Measurements from ENCODE around the gene RASGRP3.
"Not testable (repeated sequence)": the region's sequence is repeated elsewhere in the genome, so short reads cannot be mapped to it uniquely, and the experiment has no call there.

The RASGRP3 gene

DNA sequence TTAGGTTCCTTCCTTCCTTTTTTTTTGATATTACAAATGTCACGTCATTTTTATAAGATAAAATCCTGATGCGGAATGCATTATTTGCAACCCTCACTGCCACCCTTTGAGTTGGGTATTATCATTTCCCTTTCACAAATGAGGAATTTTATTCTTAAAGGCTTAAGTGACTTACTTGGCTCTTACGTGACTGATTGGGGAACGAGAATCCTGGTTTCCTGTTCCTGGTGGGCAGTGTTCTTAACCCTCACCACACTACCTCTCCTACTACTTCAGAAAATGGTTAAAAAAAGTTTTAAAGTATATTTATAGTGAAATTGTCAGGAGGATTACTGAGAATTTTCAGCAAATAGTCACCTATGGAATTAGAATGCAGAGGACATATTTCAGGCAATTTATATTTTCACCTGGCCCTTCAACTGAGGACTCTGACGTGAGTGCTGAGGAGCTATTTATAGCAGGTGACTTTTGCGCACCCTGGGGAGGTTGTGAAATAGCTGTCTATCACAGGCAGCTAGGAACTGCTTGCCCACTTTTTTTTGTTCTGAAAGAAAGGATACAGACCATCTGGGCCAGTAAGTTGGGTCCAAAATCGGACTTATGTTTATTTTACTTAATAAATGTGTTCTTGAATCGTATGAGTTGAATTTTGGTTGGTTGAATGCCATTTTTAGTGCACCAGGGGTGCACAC is 18.7 kb upstream of the RASGRP3 start:
- peak; percentile 27 to 40 (median 36) for DNase-seq

GRCh38 chr2:33458248-33458819 is 18.1 kb upstream of the RASGRP3 start:
- no peak for DNase-seq

GRCh38 chr2:33459745-33460144 is 16.7 kb upstream of the RASGRP3 start:
- no peak for DNase-seq

- DNase-seq: not testable (repeated sequence)
Measured at GRCh38 chr2:33462512-33462911, 13.9 kb upstream of the RASGRP3 start.

DNA sequence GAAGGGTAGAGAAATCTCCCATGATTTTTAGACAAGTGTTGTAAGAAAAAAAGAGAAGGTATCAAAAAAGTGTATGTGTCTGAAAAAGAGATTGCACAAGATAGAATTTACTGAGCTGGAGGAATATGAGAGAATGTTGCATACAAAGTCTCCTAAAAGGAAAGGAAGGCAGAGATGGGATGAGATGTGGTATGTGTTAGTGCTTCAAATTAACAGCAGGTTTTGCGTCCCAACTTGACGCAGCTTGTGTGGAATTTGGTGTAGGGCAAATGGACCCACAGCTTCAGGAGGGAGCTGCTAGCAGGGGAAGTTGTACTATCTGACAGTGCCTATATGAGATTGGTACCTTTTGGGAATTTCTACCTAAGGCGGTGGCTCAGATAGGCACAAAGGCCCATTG is 9.0 kb upstream of the RASGRP3 start:
- no peak for DNase-seq

DNA sequence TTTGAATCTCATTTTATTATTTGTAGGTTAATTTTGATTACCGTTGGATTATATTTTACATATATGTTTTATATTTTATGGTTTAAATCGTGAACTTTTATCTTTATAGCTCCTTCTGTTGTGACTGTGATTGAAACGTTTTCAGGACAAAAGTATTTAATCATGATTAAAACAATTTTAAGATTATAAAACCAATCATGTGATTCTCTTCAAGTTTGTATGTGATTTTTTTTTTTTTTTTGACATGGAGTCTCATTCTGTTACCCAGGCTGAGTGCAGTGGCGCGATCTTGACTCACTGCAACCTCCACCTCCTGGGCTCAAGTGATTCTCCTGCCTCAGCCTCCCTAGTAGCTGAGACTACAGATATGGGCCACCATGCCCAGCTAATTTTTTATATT is 7.2 kb upstream of the RASGRP3 start:
- DNase-seq: no peak

GRCh38 chr2:33475224-33476130 is 972 bp upstream of the RASGRP3 start:
- peak; percentile 83 to 89 (median 89) for DNase-seq

GRCh38 chr2:33476793-33477190 is 343 bp downstream of the RASGRP3 start:
- no peak for DNase-seq

DNA sequence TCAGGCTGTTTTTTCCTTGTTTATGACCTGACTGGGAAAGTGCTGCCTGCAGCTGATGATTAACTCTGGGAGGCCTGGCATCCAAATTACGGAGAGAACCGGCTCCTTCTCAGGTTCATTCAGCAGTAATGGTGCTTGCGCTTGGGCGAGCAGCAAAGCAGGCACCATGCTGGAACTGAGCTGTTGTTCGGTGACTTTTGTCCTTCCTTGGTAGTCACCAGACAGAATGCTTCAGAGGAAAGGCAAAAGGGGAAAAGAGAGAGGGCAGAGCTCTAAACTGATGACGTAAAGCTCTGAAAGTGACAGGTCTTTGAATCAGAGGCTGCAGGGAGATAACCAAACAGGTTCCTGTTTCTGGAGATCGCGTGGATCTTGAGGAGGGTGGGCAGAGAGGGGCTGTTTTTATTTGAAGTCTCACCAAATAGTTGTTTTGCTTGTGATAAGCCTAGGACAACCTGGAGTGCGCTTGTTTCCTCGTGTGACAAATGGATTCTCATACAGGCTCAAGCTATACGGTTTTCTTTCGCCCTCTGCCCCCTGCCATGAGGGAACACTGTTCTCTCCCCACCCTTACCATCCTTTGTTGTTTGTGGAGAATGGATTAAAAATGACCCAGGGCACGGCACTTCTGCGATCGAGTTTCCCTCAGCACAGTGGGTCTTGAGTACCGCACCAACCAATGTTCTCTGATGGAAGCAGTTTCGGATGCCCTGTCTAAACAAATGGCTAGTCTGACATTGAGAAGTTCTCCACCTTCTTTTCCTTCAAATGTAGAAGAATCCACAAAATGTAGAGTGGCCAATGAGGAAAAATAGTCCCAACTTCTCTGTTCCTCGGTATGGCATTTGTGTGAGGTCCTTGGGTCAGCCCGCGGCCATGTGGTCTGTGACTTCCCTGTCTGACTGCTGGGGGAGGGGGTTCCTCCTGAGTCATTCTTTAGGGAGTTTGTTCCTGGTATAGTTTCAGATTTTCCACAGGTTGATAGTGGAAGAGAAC is 1.3 kb downstream of the RASGRP3 start:
- peak; percentile 89 to 96 (median 93) for DNase-seq

DNA sequence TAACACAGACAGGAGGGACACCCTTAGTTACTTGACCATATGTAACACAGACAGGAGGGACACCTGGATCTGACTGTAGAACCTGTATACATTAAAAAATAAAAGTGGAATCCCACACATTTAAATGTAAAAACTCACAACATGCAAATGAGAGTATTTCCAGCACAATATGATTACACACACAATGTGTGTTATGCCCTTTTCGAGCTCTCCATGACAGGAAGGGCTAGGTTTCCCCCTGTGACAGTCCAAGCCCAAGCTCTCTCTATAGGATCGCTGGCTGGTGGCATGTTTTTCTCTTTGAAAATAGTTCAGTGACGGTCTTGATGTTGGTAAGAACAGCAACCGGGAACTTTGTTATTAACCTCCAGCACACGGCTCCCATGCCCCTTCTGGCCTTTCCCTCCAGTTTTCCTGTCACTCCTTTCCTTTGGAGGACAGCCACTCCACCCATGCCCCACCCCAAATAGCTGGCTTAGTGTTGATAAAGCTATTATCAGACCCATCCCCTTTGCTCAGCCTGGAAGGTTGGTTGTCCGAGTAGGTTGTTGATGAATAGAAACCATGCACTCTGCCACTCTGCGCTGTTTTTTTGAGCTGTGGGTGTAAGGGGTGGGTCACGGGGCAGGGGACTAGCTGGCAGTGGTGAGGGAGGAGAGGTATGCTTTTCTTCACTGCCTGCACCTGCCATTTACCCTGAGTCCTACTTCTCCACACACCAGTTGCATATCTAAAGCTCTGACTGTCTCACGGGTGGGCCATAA is 2.7 kb downstream of the RASGRP3 start:
- DNase-seq: no peak

- no peak for DNase-seq
Measured at GRCh38 chr2:33482518-33482917, 6.1 kb downstream of the RASGRP3 start.

DNA sequence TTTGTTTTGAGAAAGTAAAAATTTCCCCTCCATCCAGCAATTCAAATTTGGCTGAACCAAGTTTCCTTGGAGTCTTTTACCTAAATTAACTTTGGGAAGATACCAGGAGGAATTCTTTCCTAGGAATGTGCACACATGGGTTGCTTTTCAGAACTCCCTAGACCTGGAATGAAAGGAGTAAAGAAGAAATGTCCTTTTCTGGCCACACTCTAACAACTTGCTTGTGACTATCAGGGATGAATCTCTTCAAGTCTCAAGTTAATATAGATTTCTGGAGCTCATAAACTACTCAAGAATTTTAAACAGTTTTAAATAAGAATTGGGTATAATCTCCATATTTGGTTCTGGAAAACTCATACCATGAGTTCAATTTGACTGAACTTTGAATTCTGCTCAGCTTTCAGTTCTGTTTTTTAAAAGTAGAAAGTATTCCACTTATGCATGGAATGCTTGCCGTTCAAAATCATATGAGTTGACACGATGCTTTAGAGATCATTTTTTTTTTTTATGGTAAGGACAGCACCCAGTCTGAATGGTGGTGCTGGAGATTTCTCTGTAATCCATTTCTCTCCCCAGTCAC is 7.7 kb downstream of the RASGRP3 start:
- peak in 1 of 3 donors; percentile 39 for DNase-seq

DNA sequence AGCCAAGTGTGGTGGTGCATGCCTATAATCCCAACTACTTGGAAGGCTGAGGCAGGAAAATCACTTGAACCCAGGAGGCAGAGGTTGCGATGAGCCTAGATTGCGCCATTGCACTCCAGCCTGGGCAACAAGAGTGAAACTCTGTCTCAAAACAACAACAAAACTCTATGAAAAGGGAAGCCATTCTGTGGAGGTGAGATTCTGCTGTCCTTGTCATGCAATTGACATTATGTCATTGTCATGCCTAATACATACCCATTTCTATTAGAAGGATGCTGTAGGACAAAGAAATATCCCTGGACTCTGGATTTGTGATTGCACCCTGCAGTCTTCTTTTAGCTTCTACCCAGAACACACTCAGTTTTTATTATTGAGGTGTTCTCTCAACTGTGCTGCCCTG is 8.6 kb downstream of the RASGRP3 start:
- DNase-seq: no peak

DNA sequence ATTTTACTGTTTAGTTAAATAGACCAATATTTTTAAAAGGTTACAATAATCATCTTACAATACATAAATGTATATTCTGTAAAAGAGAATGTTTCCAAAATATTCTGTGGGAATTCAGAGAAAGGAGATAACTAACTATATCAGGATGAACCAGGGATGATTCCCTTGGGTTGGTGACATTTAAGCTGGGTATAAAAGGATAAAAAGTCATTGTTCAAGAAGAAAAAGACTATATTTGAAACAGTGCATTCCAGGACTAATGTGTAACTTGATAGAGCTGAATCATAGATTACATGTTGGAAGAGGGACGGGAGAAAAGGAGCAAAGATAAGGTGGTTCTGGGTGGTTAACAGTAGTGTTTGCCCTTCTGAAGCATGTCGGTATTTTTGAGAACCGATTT is 10.1 kb downstream of the RASGRP3 start:
- no peak for DNase-seq

DNA sequence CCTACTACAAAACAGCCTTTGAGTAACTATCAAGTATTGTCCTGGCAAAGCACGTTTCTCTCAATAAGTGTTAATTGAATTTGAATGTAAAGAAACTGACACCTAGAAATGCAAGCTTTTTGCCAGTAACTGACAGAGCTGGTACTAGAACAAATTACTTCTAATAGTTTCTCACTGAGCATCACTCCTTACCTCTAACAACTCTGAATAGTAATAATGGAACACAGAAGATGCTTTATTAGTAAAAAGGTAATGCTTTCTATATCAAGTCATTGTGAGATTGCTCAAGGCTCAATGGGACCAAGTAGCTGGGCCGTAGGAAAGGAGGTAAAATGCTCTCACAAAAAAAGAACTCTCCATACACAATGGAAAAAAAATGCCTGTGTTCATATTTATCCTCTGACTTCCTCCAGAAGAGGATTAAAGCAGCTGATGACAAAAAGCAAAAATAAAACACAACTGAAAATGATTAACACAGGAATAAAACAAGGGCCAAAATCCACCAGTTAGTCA is 11.8 kb downstream of the RASGRP3 start:
- DNase-seq: no peak

DNA sequence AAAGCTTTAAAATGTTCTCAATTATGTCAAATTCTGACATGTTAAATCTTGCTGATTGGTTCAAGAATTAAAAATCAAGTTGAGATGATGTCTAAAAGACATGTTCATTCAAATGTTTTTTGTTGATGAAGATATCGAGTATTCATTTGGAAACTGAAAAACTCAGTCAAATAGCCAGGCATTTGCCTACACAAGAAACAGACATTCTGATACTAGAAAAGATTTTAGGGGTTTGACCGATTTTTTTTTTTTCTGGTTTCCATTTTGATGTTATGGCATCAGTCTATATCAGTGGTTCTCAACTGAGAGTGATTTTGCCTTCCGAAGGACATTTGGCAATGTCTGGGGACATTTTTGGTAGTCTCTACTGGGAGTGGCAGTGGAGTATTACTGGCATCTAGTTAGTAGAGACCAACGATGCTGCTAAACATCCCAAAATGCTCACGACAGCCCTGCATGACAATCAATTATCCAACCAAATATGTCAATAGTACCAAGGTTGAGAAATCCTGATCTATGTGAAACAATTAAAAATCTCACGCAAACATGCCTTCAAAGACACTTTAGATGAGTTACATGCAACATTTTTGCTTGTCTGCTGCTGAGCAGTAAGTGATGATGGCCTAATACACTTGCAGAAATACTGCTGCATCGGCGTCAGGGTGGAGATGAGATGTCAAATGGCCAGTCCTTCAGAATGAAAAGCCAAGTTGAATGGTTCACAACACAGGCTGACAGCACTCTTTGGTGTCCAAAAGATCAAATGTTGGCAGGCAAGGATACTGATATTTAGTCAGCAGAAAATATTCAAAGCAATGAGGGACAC is 12.5 kb downstream of the RASGRP3 start:
- DNase-seq: no peak

- no peak for DNase-seq
Measured at GRCh38 chr2:33489835-33490431, 13.5 kb downstream of the RASGRP3 start.

GRCh38 chr2:33491441-33492084 is 15.1 kb downstream of the RASGRP3 start:
- DNase-seq: no peak

Data from suppressor macrophage treated with lipopolysaccharide for 1 hour (primary cell).